HG03025 (cell line): ENCODE data around the gene FRMPD4.
"Not testable (repeated sequence)": the region's sequence is repeated elsewhere in the genome, so short reads cannot be mapped to it uniquely, and the experiment has no call there.

Experiments used
- ATAC-seq: cut with Tn5 transposase; IDR thresholded peaks from one replicate; pipeline ENCODE4 v1.9.1; 2021; ENCODE audit warnings: mild to moderate bottlenecking, moderate library complexity; ENCODE audit not compliant: unreplicated experiment, low FRiP score

The FRMPD4 gene

GRCh38 chrX:12494400-12495138 lies 356.3 kb downstream of the FRMPD4 start:
- no peak for ATAC-seq

GRCh38 chrX:12496343-12496742 lies 358.1 kb downstream of the FRMPD4 start:
- ATAC-seq, result no peak

GRCh38 chrX:12497832-12498591 lies 359.7 kb downstream of the FRMPD4 start:
- ATAC-seq, result peak; percentile 61

GRCh38 chrX:12505127-12505526 lies 366.9 kb downstream of the FRMPD4 start:
- no peak for ATAC-seq

DNA sequence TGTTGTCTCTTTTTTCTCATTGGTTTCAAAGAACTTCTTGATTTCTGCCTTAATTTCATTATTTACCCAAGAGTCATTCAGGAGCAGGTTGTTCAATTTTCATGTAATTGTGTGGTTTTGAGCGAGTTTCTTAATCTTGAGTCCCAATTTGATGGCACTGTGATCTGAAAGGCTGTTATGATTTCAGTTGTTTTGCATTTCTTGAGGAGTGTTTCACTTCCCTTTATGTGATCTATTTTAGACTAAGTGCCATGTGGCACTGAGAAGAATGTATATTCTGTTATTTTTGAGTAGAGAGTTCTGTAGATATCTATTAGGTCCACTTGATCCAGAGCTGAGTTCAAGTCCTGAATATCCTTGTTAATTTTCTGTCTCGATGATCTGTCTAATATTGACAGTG lies 377.1 kb downstream of the FRMPD4 start:
- ATAC-seq, result peak; percentile 98

GRCh38 chrX:12526306-12526705 lies 388.0 kb downstream of the FRMPD4 start:
- ATAC-seq, result no peak

DNA sequence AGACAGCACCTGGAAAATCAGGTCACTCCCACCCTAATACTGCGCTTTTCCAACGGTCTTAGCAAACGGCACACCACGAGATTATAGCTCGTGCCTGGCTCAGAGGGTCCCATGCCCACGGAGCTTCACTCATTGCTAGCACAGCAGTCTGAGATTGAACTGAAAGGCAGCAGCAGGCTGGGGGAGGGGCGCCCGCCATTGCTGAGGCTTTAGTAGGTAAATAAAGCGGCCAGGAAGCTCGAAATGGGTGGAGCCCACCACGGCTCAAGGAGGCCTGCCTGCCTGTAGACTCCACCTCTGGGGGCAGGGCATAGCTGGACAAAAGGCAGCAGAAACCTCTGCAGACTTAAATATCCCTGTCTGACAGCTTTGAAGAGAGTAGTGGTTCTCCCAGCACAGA lies 399.8 kb downstream of the FRMPD4 start:
- not testable (repeated sequence) for ATAC-seq

GRCh38 chrX:12542251-12542650 lies 404.0 kb downstream of the FRMPD4 start:
- not testable (repeated sequence) for ATAC-seq

DNA sequence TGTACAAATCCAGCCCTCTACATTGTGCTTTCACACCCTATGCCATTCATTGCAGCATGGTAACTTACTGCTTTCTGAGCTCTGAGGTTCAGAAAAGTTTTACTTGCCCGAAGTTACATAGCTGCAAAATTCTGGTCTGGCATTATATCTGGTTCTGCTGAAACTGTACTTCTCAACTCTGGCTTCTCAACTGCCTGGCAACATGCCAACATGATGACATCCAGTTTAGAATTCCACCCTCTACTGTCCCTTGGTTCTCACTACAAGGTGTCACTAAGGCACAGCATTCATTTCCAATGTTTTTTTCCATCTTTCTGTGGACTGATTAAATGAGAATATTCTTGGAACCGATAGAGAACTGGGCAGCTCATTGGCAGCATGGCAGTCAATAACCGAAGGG lies 410.1 kb downstream of the FRMPD4 start:
- ATAC-seq, result no peak

DNA sequence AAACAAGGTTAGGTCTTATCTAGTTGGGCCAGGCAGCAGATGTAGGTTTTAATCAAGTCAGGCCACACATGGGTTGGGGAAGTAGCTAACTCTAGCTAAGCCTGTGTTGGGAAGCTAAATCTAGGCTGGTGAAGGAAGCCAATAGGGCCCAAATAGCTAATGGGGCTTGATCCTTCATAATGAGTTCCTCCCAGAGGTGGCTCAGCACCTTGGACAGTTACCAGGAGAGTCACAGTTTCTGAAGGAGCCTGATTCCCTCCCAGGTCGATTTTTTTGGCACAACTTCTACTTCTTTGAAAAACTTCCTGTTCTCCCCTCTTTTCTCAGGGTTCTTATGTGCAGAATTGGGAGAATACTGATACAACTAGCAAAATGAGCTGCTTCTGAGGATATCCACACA lies 410.5 kb downstream of the FRMPD4 start:
- ATAC-seq, result no peak

GRCh38 chrX:12554206-12554605 lies 415.9 kb downstream of the FRMPD4 start:
- ATAC-seq, result no peak

- ATAC-seq, result no peak
Observed at GRCh38 chrX:12563121-12563520, 424.8 kb downstream of the FRMPD4 start.

GRCh38 chrX:12564221-12564620 lies 425.9 kb downstream of the FRMPD4 start:
- ATAC-seq, result no peak

GRCh38 chrX:12567857-12568256 lies 429.6 kb downstream of the FRMPD4 start:
- ATAC-seq, result no peak

DNA sequence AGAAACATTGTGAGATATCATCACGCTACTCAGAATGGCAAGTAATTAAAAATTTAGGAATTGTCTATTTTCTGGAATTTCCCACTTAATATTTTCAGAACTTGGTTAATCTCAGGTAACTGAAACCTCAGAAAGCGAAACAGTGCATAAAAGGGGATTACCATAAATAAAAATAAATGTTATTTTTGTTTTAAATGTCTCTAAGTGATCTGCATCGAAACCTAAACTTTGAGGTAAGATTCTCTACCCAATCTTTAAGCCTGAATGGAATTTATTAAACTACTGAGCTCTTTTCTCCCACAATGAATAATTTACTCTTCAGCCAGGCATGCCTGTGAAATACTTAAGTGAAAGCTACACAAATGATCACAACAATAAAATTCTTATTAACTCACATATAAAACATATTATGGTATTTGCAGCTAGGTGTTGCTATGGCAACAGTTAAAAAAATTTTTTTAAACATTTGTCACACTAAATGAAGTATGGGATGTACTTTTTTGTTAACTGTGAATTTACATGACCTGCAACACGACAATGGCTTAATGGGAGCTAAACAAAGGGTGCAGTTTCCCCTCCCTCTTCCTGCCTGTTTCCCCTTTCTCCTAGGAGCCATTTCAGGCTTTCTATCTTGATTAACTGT lies 432.7 kb downstream of the FRMPD4 start:
- no peak for ATAC-seq

DNA sequence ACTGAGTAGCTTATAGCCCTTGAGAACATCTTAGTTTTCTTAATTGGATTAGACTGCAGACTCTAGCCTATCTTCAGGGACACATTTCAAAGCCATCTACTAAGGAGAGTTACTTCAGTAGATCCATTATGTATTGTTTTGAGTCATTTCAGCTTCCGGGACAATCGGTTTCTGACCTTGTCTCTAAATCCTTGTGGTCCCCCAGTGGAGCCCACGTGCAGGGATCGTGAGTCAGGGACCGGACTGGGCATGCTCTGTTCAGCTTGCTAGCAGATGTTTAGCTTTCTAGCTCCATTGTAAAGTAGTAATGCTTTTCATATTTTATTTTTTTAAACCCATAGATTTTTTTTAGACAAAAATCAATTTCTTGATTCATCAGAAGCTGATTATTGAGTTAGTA lies 441.0 kb downstream of the FRMPD4 start:
- ATAC-seq, result no peak

GRCh38 chrX:12580548-12580947 lies 442.3 kb downstream of the FRMPD4 start:
- ATAC-seq, result no peak

GRCh38 chrX:12581546-12581945 lies 443.3 kb downstream of the FRMPD4 start:
- ATAC-seq, result no peak

DNA sequence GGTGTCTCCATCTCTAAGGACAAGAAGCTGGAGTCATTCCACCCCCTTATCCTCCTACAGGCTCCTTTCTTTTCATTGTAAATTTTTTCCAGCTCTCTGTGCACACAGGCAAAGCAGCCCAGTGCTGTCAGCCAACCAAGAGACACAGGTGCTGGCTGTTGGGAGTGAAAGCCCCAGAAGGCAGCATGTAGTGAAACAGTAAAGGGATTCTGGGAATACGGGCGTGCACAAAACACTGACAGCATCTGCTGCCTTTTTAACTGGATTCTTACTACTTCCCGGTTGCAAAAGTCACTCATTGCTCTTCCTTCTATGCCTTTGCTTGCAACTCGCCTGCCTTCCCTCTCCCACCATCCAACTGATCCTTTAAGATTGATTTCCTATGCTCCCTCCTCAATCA lies 444.4 kb downstream of the FRMPD4 start:
- no peak for ATAC-seq

GRCh38 chrX:12583543-12583942 lies 445.3 kb downstream of the FRMPD4 start:
- ATAC-seq, result no peak

GRCh38 chrX:12595720-12596119 lies 457.4 kb downstream of the FRMPD4 start:
- no peak for ATAC-seq
